GM21786 (cell line): ENCODE data around the gene CNKSR1.
"Not testable (repeated sequence)": the region's sequence is repeated elsewhere in the genome, so short reads cannot be mapped to it uniquely, and the experiment has no call there.

Experiments used
- ATAC-seq: cut with Tn5 transposase; IDR thresholded peaks from one replicate; pipeline ENCODE4 v1.9.1; 2021; ENCODE audit not compliant: unreplicated experiment

The CNKSR1 gene

GRCh38 chr1:26225033-26225831 lies 47.9 kb downstream of the CNKSR1 start:
- no peak for ATAC-seq

DNA sequence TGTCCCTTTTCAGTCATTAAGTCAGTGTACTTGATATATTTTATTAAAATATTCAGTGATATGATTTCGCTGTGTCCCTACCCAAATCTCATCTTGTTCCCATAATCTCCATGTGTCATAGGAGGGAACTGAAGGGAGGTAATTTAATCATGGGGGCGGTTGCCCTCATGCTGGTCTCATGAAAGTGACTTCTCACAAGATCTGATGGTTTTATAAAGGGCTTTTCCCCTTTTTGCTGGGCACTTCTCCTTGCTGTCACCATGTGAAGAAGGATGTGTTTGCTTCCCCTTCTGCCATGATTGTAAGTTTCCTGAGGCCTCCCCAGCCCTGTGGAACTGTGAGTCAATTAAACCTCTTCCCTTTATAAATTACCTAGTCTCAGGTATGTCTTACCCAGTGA lies 53.4 kb downstream of the CNKSR1 start:
- ATAC-seq = not testable (repeated sequence)

GRCh38 chr1:26233903-26234643 lies 56.8 kb downstream of the CNKSR1 start, which contains the start of gene CEP85:
Gene CEP85 (plus strand): TSS chr1:26234200. CDS start chr1:26239784, 5,584 bp downstream.
- ATAC-seq = peak; percentile 91

GRCh38 chr1:26234644-26235370 lies 57.5 kb downstream of the CNKSR1 start:
- no peak for ATAC-seq

- no peak for ATAC-seq
These were observed 60.1 kb downstream of the CNKSR1 start for GRCh38 chr1:26237230-26237966.
